Body of pancreas (tissue), 4 donors: Measurements from ENCODE around the gene SMAP1. TPM values are rescaled to one million over a fixed set of nuclear protein-coding genes. Genes with fewer than 3 reads are reported as not detected.

ENCODE experiments used
- ATAC-seq: fragments of 150-250 bp; one replicate; pipeline ENCODE4 v1.9.1; 2016
- DNase-seq, 4 donors: peaks; one replicate each; pipeline ENCODE4 v3.0.0-alpha.2; 2019
- H3K27ac ChIP-seq, 4 donors: fragments of 200-600 bp; sonication (generic); 1 replicate in 3 of 4; 2 replicates in 1 of 4; pipeline versions ENCODE4 v1.5.1 to v1.6.1; 2016 to 2019; ENCODE audit warnings: mild to moderate bottlenecking in 1 of 4, mixed read lengths in 1 of 4, moderate library complexity in 1 of 4
- H3K27me3 ChIP-seq, 2 donors: fragments of 200-600 bp; sonication (generic); one replicate each; pipeline ENCODE4 v1.6.0; 2016; ENCODE audit warnings: mild to moderate bottlenecking in 1 of 2
- H3K36me3 ChIP-seq, 2 donors: fragments of 200-600 bp; sonication (generic); replicated peaks in 1 of 2; 2 replicates each; pipeline ENCODE4 v1.5.1; 2016; ENCODE audit warnings: low read depth in 2 of 2; ENCODE audit not compliant: insufficient read depth in 1 of 2
- H3K4me1 ChIP-seq: fragments of 200-600 bp; sonication (generic); one replicate; pipeline ENCODE4 v1.6.0; 2016
- H3K4me3 ChIP-seq, 2 donors: fragments of 200-600 bp; sonication (generic); 1 replicate in 1 of 2; 2 replicates in 1 of 2; pipeline ENCODE4 v1.5.1; 2016 to 2019
- H3K9me3 ChIP-seq, 3 donors: fragments of 200-600 bp; sonication (generic); 1 replicate in 2 of 3; 2 replicates in 1 of 3; pipeline ENCODE4 v1.5.1; 2016
- CTCF ChIP-seq, 7 experiments: fragments of 450-650 bp in 4 of 7; fragments of 200-600 bp in 3 of 7; sonication (generic) in 3 of 7; IDR thresholded peaks; one replicate each; pipeline ENCODE4 v1.5.1; 2016 to 2019; ENCODE audit warnings: antibody characterized with exemption in 7 of 7
- POLR2A ChIP-seq, 3 donors: fragments of 450-650 bp; IDR thresholded peaks; one replicate each; pipeline ENCODE4 v1.6.1; 2016; ENCODE audit warnings: antibody characterized with exemption in 3 of 3, mild to moderate bottlenecking in 2 of 3
- WGBS, 2 donors: methylation state at CpG; one replicate each; pipeline ENCODE4 v1.1.5; 2017; 5-methylcytosine and 5-hydroxymethylcytosine counted together
- intact Hi-C: fragments of 100-400 bp; cut with DNase I; formaldehyde crosslinking; loops from one replicate; pipeline ENCODE4 v1.15.1; 2023
- total RNA-seq, 2 donors: library from RNA; depleted of rRNA; stranded (reverse); fragments of >200 nt; gene quantifications; one replicate each; pipeline ENCODE4 v1.1.0, GENCODE V29; 2016

The SMAP1 gene
- total RNA-seq, 2 donors from 2014 or later = 22.1 to 34.3 TPM

DNA sequence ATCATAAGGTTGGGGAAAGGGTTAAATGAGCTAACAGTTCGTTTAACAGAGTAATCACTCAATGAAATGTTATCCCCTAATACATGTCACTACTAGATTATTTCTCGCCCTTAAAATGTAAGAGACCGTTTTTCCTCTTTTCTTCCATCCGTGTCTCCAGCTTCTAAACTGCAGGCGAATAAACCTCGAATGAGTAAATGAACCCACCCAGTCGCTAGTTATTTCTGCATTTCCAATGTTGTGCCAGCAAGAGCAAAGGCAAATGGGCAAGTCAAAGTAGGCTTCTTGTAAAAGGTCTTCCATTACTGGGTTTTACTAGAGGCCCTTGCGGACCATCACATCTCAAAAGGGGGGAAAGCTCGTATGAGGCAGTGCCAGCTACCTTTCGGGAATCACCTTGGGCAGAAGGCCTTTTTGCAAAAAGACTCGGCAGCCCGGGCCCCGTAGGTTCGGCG is 400 bp upstream of the SMAP1 start:
- ATAC-seq = no peak
- intact Hi-C loops = no loop called here

GRCh38 chr6:70668499-70668812 is 773 bp downstream of the SMAP1 start:
- intact Hi-C loops = no loop called here
- Histone ChIP-seq H3K27ac (peak overlapping the region; percentile 92 to 98 (median 96)), H3K4me1 (peaks cover 58% of the 10 kb centered on the region), H3K36me3 (no peaks in the 10 kb centered on the region), H3K27me3 (no peaks in the 10 kb centered on the region), H3K9me3 (no peaks in the 10 kb centered on the region), H3K4me3 (peak overlapping the region; percentile 81 to 93)
- ATAC-seq (no peak), DNase-seq (peak in 2 of 4 donors; percentile 31 to 73)
- 0 to 1% methylated on average over 8 of the region's 8 CpGs for WGBS, 2 donors
- TF ChIP-seq CTCF (IDR thresholded peaks at IDR 0.05) = no peak
- no peak for TF ChIP-seq POLR2A (IDR thresholded peaks at IDR 0.05)

More for the DNA sequence above, 400 bp upstream of the SMAP1 start:
- no peaks in the 10 kb centered on the region for H3K9me3 ChIP-seq
- H3K4me3 ChIP-seq = peak overlapping the region in 1 of 2 donors; percentile 93
- TF ChIP-seq CTCF (IDR thresholded peaks at IDR 0.05) (no peak), POLR2A (IDR thresholded peaks at IDR 0.05) (no peak)
- no peaks in the 10 kb centered on the region for H3K27me3 ChIP-seq
- H3K27ac ChIP-seq = peak overlapping the region; percentile 92 to 98 (median 96)
- H3K36me3 ChIP-seq = no peaks in the 10 kb centered on the region
- DNase-seq = no peak
- 5 to 9% methylated on average over 14 to 15 of the region's 15 CpGs for WGBS, 2 donors
- peaks cover 48% of the 10 kb centered on the region for H3K4me1 ChIP-seq

DNA sequence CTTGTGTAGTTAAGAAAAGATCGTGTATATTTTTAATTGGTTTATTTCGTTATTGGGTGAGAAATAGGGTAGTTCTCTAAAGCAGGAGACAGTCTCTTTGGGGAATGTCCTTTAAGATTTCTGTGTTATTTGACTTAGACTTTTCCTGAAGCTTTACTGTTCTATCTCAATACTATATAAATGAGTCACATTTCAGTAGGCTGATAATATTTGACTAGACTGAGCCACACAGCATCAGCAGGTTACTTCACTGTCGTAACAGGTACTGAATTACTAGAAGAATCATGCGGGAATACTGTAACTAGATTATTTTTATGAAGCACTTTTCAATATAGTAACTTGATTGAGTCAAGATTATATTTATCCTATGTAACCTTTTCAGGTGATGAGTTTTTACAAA is 1.4 kb downstream of the SMAP1 start:
- WGBS, 2 donors = 14 to 19% methylated on average over 4 of the region's 4 CpGs
- peak overlapping the region in 1 of 4 donors; percentile 98 for H3K27ac ChIP-seq
- intact Hi-C loops = no loop called here

GRCh38 chr6:70672549-70672948 is 4.9 kb downstream of the SMAP1 start:
- Histone ChIP-seq H3K36me3 (no peaks in the 10 kb centered on the region), H3K27me3 (no peaks in the 10 kb centered on the region), H3K27ac (no peak overlapping the region), H3K4me3 (no peak overlapping the region), H3K4me1 (peaks cover 50% of the 10 kb centered on the region), H3K9me3 (no peaks in the 10 kb centered on the region)
- no peak for TF ChIP-seq POLR2A (IDR thresholded peaks at IDR 0.05)
- no peak for TF ChIP-seq CTCF (IDR thresholded peaks at IDR 0.05)
- ATAC-seq = no peak
- intact Hi-C loops = loop anchor here (10.0 kb wide), 1 partner anchor 108 kb away; the partner anchor contains the start of gene SDHAF4
- no peak for DNase-seq
- WGBS, 2 donors = 29 to 38% methylated on average over 1 of the region's 1 CpG

More for the DNA sequence above, 1.4 kb downstream of the SMAP1 start:
- TF ChIP-seq CTCF (IDR thresholded peaks at IDR 0.05) (no peak), POLR2A (IDR thresholded peaks at IDR 0.05) (peak in 1 of 3 donors; percentile 22)
- Histone ChIP-seq H3K4me3 (peak overlapping the region in 1 of 2 donors; percentile 93), H3K4me1 (peaks cover 59% of the 10 kb centered on the region), H3K9me3 (no peaks in the 10 kb centered on the region), H3K27me3 (no peaks in the 10 kb centered on the region), H3K36me3 (no peaks in the 10 kb centered on the region)
- DNase-seq (peak in 1 of 4 donors; percentile 11), ATAC-seq (no peak)

GRCh38 chr6:70673054-70673453 is 5.4 kb downstream of the SMAP1 start:
- Histone ChIP-seq H3K27ac (no peak overlapping the region), H3K4me1 (peaks cover 49% of the 10 kb centered on the region), H3K4me3 (no peak overlapping the region), H3K36me3 (no peaks in the 10 kb centered on the region), H3K9me3 (no peaks in the 10 kb centered on the region), H3K27me3 (no peaks in the 10 kb centered on the region)
- 30 to 35% methylated on average over 2 of the region's 2 CpGs for WGBS, 2 donors
- TF ChIP-seq CTCF (IDR thresholded peaks at IDR 0.05) (no peak), POLR2A (IDR thresholded peaks at IDR 0.05) (no peak)
- intact Hi-C loops = loop anchor here (10.0 kb wide), 1 partner anchor 108 kb away; the partner anchor contains the start of gene SDHAF4
- DNase-seq (no peak), ATAC-seq (no peak)
